ENCODE measurements around the gene VSTM2B.

Gene VSTM2B

GRCh38 chr19:29514525-29515232 is 11.1 kb upstream of the VSTM2B start:
- TF ChIP-seq CTCF (IDR thresholded peaks at IDR 0.05; ENCODE audit: control insufficient read depth, extremely low read depth, insufficient read depth): no peak
- H3K4me3 ChIP-seq (ENCODE audit: low read depth, low read length): no peak overlapping the region
- DNase-seq (ENCODE audit: low read depth): no peak

- DNase-seq (ENCODE audit: low read depth): no peak
- no peak overlapping the region for H3K4me3 ChIP-seq (ENCODE audit: low read depth, low read length)
- TF ChIP-seq CTCF (IDR thresholded peaks at IDR 0.05; ENCODE audit: control insufficient read depth, extremely low read depth, insufficient read depth): no peak
These were observed 10.6 kb upstream of the VSTM2B start for GRCh38 chr19:29515233-29515619.

- TF ChIP-seq CTCF (IDR thresholded peaks at IDR 0.05; ENCODE audit: control insufficient read depth, extremely low read depth, insufficient read depth): no peak
- DNase-seq (ENCODE audit: low read depth): no peak
These were observed 10.0 kb upstream of the VSTM2B start for GRCh38 chr19:29515706-29516357.

GRCh38 chr19:29516358-29516725 is 9.5 kb upstream of the VSTM2B start:
- no peak overlapping the region for H3K4me3 ChIP-seq (ENCODE audit: low read depth, low read length)
- no peak for TF ChIP-seq CTCF (IDR thresholded peaks at IDR 0.05; ENCODE audit: control insufficient read depth, extremely low read depth, insufficient read depth)
- DNase-seq (ENCODE audit: low read depth): no peak

More at GRCh38 chr19:29515706-29516357, 10.0 kb upstream of the VSTM2B start:
- H3K4me3 ChIP-seq (ENCODE audit: low read depth, low read length): no peak overlapping the region

- DNase-seq (ENCODE audit: low read depth): no peak
- no peak for TF ChIP-seq CTCF (IDR thresholded peaks at IDR 0.05; ENCODE audit: control insufficient read depth, extremely low read depth, insufficient read depth)
- no peak overlapping the region for H3K4me3 ChIP-seq (ENCODE audit: low read depth, low read length)
These were observed 8.9 kb upstream of the VSTM2B start for GRCh38 chr19:29516821-29517395.

GRCh38 chr19:29517412-29517811 is 8.4 kb upstream of the VSTM2B start:
- H3K4me3 ChIP-seq (ENCODE audit: low read depth, low read length): no peak overlapping the region
- no peak for DNase-seq (ENCODE audit: low read depth)
- no peak for TF ChIP-seq CTCF (IDR thresholded peaks at IDR 0.05; ENCODE audit: control insufficient read depth, extremely low read depth, insufficient read depth)
